Effector memory CD4-positive, alpha-beta T cell (primary cell): Measurements from ENCODE around the gene DNM3.

Experiments
- DNase-seq, 3 donors: peaks; one replicate each; pipeline ENCODE4 v3.0.0-alpha.2; 2020
- H3K27ac ChIP-seq: 2 replicates; pipeline ENCODE4 v1.7.0; 2013; ENCODE audit warnings: mild to moderate bottlenecking, low read length, moderate library complexity; ENCODE audit not compliant: insufficient read depth, poor library complexity, severe bottlenecking
- H3K27me3 ChIP-seq: replicated peaks from 2 replicates; pipeline ENCODE4 v1.7.0; 2013; ENCODE audit warnings: mild to moderate bottlenecking, low read length; ENCODE audit not compliant: insufficient read depth, control insufficient read depth, poor library complexity, severe bottlenecking
- H3K36me3 ChIP-seq: 2 replicates; pipeline ENCODE4 v1.7.0; 2013; ENCODE audit warnings: mild to moderate bottlenecking, low read length, moderate library complexity; ENCODE audit not compliant: control insufficient read depth, insufficient read depth
- H3K4me1 ChIP-seq: 2 replicates; pipeline ENCODE4 v1.7.0; 2013; ENCODE audit warnings: low read length, mild to moderate bottlenecking; ENCODE audit not compliant: control insufficient read depth, insufficient read depth, poor library complexity, severe bottlenecking
- H3K4me3 ChIP-seq: 2 replicates; pipeline ENCODE4 v1.7.0; 2013; ENCODE audit warnings: low read length, low read depth, mild to moderate bottlenecking; ENCODE audit not compliant: insufficient read depth, poor library complexity, severe bottlenecking
- H3K9me3 ChIP-seq: 2 replicates; pipeline ENCODE4 v1.7.0; 2013; ENCODE audit warnings: mild to moderate bottlenecking, low read length, moderate library complexity; ENCODE audit not compliant: control insufficient read depth

The DNM3 gene

DNA sequence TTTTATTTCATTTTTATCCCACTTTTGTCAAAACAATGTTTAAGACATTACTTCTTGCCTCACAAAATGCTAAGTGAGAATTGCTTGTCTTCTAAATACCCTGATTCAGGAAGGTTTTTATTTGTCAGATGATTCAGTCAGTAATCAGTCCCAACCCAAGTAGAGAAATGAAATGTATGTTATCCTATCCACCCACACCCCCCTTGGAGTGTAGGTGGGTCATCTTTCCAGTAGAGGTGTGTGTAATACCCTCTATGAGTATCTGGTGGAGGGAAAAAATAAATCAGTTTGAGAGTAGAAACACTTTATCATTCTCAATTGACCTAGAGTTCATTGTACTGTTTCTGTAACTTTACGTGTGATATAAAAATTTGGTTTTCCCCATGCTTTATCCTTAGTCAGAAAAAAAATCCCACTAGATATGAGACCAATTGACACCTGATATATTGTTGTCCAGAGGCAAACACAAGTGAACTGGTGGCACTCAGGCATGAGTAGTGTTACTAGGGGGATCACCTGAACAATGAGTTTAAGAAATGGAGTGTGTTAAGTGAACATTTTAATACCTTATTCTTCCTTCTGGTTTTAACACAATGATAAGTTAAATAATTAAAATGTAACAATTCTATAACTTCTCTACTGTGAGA, 425.4 kb downstream of the DNM3 start:
- DNase-seq: no peak
- no peaks in the 10 kb centered on the region for H3K36me3 ChIP-seq
- H3K27me3 ChIP-seq: no peaks in the 10 kb centered on the region
- H3K4me1 ChIP-seq: no peaks in the 10 kb centered on the region
- no peaks in the 10 kb centered on the region for H3K9me3 ChIP-seq
- H3K4me3 ChIP-seq: no peak overlapping the region
- H3K27ac ChIP-seq: no peak overlapping the region

DNA sequence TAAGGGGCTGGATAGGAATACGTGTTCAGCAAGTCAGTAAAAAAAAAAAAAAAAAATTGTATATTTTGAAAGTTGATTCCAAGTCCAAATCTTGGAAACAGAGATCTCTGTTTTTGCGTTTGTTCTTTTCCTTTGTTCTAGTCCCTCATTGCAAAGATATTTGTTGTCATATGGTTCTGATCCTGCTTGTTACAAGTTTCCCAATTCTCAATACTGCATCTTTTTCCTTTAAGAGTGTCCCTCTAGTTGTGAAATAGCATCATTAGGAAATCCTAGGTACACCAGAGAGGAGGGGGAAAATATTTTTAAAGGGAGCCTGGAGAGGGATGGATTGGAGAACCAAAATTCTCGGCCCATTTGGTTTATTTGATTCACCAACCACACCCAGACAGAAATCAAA, 426.9 kb downstream of the DNM3 start:
- no peak overlapping the region for H3K27ac ChIP-seq
- H3K4me1 ChIP-seq: no peaks in the 10 kb centered on the region
- no peak for DNase-seq
- H3K36me3 ChIP-seq: no peaks in the 10 kb centered on the region
- H3K9me3 ChIP-seq: no peaks in the 10 kb centered on the region
- no peaks in the 10 kb centered on the region for H3K27me3 ChIP-seq
- no peak overlapping the region for H3K4me3 ChIP-seq

DNA sequence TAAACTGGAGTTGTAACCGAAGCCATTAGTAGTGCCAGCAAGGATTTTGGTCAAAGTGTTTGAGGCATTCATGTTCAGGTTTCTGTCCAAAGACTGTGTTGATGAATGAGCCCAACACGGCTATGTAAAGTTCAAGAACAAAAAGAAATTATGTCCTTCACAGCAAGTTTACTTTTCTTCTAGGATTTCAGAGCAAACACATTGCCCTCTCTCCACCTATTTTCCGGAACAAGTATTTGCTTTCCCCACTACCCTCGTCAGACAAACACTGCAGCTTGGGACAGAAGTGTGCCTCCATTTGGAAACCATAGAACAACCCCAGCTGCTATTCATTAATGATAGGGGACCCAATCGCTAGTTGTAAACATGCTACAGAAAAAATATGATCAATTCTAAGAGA, 427.8 kb downstream of the DNM3 start:
- no peaks in the 10 kb centered on the region for H3K36me3 ChIP-seq
- no peak for DNase-seq
- H3K4me3 ChIP-seq: no peak overlapping the region
- H3K9me3 ChIP-seq: no peaks in the 10 kb centered on the region
- H3K4me1 ChIP-seq: no peaks in the 10 kb centered on the region
- no peaks in the 10 kb centered on the region for H3K27me3 ChIP-seq
- H3K27ac ChIP-seq: no peak overlapping the region

DNA sequence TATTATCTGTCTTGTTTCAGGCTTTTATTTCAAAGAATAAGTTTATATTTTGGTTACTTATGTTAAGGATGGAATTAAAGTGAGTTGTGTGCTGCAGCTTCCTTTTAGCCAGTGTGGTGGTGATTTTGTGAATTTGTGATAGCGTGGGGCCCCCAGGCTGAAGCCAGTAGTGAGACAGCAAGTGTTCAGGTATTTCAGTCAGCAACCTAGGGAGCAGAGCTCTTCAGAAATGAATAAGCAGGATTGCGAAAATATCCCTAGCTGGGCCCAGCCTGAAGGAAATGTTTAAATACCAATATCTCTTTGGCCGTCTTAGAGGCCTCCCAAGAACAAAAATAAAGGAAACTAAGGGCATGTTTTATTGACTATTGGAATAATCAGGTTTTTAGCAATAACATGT, 428.3 kb downstream of the DNM3 start:
- no peak overlapping the region for H3K27ac ChIP-seq
- no peaks in the 10 kb centered on the region for H3K27me3 ChIP-seq
- no peaks in the 10 kb centered on the region for H3K9me3 ChIP-seq
- H3K36me3 ChIP-seq: no peaks in the 10 kb centered on the region
- DNase-seq: no peak
- H3K4me1 ChIP-seq: no peaks in the 10 kb centered on the region
- no peak overlapping the region for H3K4me3 ChIP-seq

DNA sequence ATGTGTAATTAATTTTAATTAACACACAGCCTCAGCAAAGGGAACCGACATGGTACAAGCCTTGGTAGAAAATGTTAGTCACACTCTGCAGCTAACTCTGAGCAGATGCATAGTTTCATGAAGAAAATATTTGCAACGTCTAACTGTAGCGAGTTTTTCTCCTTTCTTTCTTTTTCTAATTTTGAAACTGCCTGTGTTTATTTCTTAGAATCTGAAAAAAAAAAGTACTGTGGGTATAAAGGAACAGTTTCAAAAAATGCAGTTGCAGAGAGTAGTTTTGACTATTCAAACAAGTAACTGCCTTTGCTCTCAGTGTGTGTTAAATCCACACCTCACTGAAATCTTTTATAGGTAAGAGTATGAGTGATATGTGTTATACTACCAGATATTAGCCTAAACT, 429.3 kb downstream of the DNM3 start:
- no peak overlapping the region for H3K27ac ChIP-seq
- H3K9me3 ChIP-seq: no peaks in the 10 kb centered on the region
- H3K4me3 ChIP-seq: no peak overlapping the region
- no peaks in the 10 kb centered on the region for H3K36me3 ChIP-seq
- no peak for DNase-seq
- no peaks in the 10 kb centered on the region for H3K4me1 ChIP-seq
- no peaks in the 10 kb centered on the region for H3K27me3 ChIP-seq

DNA sequence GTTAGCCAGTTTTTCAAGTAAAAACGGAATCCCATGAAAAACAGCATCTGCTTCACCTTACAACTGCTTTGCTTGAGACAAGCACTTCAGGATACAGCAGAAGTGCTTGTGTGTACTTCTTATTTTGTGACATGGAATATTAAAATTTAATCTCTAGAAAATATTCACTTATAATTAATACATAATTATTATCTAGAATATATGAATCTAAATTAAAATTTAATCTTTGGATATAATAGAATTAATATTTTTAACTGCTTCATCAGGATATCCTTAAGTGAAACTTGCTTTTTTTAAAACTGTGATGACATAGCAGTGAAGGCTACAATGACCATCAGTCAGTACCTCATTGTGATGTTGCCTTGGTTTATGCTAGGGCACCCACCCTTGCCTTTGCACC, 430.8 kb downstream of the DNM3 start:
- H3K27ac ChIP-seq: no peak overlapping the region
- H3K9me3 ChIP-seq: no peaks in the 10 kb centered on the region
- H3K4me1 ChIP-seq: no peaks in the 10 kb centered on the region
- no peaks in the 10 kb centered on the region for H3K27me3 ChIP-seq
- no peaks in the 10 kb centered on the region for H3K36me3 ChIP-seq
- DNase-seq: no peak
- no peak overlapping the region for H3K4me3 ChIP-seq

DNA sequence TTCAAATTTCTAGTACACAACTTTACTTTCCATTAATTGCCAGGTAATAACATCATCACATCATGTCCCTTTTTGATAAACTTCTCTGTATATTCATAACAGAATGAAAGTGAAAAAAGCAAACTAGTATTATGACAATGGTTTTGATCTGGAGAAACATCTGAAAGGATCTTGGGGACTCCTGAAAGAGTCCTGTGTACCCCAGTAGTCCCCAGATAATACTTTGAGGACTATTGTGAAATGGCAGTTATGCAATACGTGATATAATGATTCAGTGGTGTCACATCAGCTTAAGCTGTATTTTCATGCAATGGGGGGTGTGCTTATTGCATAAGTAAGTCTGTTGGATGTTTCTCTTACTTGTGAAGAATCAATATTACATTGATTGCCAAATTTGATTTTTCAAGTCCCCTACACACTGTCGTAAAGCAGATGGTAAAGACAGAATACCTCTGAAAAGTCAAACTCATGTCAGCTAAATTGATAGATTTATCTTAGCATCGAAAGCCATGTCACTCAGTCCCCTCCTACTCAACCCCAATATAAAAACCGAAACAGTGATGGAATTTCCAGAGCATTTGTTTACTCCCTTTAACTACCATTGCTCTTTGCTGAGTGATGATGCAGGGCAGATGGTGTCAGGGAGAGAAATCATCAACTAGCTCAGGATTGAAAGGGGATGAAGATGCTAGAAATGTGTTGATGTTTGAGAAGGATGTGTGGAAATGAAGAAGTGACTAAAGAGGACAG, 432.5 kb downstream of the DNM3 start:
- H3K27me3 ChIP-seq: no peaks in the 10 kb centered on the region
- H3K36me3 ChIP-seq: no peaks in the 10 kb centered on the region
- no peaks in the 10 kb centered on the region for H3K9me3 ChIP-seq
- H3K27ac ChIP-seq: no peak overlapping the region
- H3K4me3 ChIP-seq: no peak overlapping the region
- DNase-seq: no peak
- H3K4me1 ChIP-seq: no peaks in the 10 kb centered on the region

DNA sequence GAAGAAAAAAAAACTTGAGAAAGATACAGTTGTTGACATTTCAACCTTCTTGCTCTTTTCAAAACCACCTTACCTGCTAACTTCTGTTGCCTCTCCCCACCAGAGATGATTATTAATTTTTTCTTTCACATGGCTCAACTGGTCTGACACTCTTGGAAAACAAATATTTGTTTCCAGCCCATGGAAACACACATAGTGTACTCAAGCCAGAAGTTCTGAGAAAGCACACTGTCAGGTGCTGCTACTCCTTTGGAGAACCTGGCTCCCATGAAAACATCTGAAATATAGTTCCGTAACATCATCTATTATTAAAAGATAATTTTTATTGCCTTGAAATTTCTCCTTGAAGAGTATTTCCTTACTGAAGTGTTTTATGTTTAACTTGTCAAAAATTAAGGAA, 434.2 kb downstream of the DNM3 start:
- Histone ChIP-seq H3K4me1 (no peaks in the 10 kb centered on the region), H3K27me3 (no peaks in the 10 kb centered on the region), H3K27ac (no peak overlapping the region), H3K4me3 (no peak overlapping the region), H3K9me3 (no peaks in the 10 kb centered on the region), H3K36me3 (no peaks in the 10 kb centered on the region)
- no peak for DNase-seq

DNA sequence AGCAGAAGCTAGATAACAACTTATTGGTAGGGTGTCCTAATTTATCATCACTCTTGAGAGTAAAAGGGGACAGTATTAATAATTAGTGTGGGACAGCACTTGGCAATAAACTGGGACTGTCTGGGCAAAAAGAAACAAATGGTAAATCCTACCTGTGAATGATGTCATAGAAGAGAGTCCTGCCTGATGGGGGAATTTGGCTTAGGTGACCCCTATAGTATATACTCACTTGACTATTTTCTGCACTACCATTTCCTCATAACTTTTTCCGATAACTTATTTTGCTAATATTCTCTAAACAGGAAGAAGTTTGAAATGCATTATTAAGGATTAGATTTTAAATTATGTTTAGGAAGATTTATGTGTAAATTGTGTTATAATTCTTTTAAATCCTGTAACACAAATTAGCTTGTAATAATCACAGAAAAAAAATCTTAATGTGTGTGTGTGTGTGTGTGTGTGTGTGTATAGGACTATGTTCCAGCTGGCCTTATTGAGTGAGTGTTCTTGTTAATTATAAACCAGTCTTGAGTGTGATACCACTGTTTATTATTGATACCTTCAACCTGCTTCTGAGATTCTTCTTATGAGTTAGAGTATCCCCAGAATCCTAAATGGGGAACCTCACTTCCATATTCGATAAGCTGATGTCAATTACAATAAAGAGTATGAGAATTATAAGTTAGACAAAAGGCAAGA, 435.0 kb downstream of the DNM3 start:
- Histone ChIP-seq H3K36me3 (no peaks in the 10 kb centered on the region), H3K4me1 (no peaks in the 10 kb centered on the region), H3K9me3 (no peaks in the 10 kb centered on the region), H3K4me3 (no peak overlapping the region), H3K27me3 (no peaks in the 10 kb centered on the region), H3K27ac (no peak overlapping the region)
- DNase-seq: no peak

DNA sequence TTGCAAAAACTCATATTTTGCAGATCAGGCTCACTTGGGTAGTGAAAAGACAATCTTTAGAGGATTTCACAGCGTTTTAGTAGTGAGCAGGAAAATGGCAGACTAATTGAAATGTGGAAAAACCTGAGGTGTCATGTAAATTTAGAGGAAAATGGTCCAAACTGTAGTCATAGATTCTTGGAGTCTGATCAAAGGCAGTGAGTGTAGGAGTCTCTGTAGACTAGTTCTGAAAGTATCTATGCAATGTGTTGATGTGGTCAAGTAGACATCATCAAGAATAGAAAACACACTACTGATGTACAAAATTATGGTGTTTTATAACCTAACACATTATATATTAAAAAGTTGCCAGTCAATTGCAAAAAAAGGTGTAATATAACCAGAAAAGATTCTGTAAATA, 436.0 kb downstream of the DNM3 start:
- Histone ChIP-seq H3K27ac (no peak overlapping the region), H3K27me3 (no peaks in the 10 kb centered on the region), H3K9me3 (no peaks in the 10 kb centered on the region), H3K4me1 (no peaks in the 10 kb centered on the region), H3K4me3 (no peak overlapping the region), H3K36me3 (no peaks in the 10 kb centered on the region)
- DNase-seq: no peak
